Measurements from ENCODE around the gene KRTAP4-9. TPM values are rescaled to one million over a fixed set of nuclear protein-coding genes. Genes with fewer than 3 reads are reported as not detected.
"Not testable (repeated sequence)": the region's sequence is repeated elsewhere in the genome, so short reads cannot be mapped to it uniquely, and the experiment has no call there.

Gene KRTAP4-9
- total RNA-seq, 4 donors from 2014 or later, result not detected

DNA sequence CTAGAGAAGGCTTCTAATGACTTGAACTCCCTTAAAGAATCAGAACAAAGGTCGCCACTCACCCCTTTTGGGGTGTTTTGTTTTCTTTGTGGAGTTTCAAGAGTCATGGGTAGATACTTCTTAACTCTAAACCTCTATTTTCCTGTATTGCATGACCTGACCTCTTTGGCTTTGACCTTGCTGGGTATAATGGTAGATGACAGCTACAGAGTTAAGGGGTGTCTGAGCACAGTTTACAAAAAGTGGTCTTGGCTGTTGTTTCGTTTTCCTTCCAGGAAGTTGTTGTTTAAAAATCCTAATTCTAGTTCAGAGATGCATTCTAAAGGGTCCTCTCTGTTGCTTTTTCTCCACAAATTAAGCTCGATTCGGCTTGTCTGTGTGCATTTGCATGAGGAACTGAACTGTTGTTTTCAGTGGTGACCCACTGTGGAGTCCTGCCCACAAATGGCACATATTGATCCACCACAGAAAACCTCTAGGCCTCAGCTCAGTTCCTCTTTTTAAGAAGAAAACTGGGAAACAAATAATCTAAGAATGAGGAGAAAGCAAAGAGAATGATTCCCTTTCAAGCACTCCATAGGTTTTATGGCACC, 16.3 kb upstream of the KRTAP4-9 start:
- H3K36me3 ChIP-seq; H3K27me3 ChIP-seq; DNase-seq; H3K9me3 ChIP-seq; H3K4me3 ChIP-seq (replicated peaks in 1 of 3); H3K27ac ChIP-seq; intact Hi-C loops (cut with DNase I); H3K4me1 ChIP-seq: not testable (repeated sequence)
- WGBS, 2 donors, result 50 to 64% methylated on average over 4 of the region's 4 CpGs

DNA sequence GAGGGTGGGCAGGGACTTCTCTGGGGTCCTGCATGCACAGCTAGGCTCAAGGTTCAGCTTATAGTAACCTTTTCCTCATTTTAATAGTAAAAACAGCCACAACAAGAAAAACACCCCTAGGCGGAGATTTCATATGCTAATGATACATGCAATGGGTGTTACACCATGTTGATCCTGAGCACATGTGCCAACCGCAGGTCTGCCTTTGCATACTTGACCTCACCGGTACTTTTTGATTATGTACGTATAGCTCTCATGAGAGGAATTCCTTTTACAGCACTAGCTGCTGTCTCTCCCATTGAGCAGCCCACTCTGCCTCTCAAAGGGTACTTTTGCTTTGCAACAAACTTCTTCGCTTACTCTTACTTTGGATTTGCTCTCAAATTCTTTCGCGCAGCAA, 9.1 kb upstream of the KRTAP4-9 start:
- Histone ChIP-seq H3K36me3 (no peaks in the 10 kb centered on the region), H3K27ac (no peak overlapping the region), H3K9me3 (no peaks in the 10 kb centered on the region), H3K4me3 (replicated peaks in 1 of 3) (no peak overlapping the region), H3K4me1 (no peaks in the 10 kb centered on the region), H3K27me3 (no peaks in the 10 kb centered on the region)
- intact Hi-C loops (cut with DNase I), result no loop called here
- 47 to 55% methylated on average over 7 of the region's 7 CpGs for WGBS, 2 donors
- DNase-seq, result no peak
- TF ChIP-seq, protein P1, sequence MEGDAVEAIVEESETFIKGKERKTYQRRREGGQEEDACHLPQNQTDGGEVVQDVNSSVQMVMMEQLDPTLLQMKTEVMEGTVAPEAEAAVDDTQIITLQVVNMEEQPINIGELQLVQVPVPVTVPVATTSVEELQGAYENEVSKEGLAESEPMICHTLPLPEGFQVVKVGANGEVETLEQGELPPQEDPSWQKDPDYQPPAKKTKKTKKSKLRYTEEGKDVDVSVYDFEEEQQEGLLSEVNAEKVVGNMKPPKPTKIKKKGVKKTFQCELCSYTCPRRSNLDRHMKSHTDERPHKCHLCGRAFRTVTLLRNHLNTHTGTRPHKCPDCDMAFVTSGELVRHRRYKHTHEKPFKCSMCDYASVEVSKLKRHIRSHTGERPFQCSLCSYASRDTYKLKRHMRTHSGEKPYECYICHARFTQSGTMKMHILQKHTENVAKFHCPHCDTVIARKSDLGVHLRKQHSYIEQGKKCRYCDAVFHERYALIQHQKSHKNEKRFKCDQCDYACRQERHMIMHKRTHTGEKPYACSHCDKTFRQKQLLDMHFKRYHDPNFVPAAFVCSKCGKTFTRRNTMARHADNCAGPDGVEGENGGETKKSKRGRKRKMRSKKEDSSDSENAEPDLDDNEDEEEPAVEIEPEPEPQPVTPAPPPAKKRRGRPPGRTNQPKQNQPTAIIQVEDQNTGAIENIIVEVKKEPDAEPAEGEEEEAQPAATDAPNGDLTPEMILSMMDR (IDR thresholded peaks at IDR 0.05), result no peak
- TF ChIP-seq POLR2A (IDR thresholded peaks at IDR 0.05), result no peak

DNA sequence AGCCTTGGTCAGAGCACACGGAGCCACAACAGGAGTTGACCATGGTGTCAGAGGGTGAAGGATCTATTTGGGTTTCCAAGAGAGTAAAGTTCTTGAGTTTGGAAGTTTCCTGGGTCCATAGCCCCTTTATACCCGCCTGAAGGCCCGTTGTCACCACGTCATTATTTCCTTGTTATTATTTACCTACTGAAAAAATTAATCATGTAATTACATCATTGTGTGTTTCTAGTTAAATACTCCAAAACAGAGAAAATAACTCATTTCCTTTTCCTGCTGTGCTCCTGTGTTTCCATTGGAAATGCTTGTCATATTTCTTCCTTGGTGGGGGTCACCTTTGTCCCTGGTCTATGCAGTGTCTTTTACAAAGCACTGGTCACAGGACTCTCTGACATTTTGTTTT, 7.1 kb upstream of the KRTAP4-9 start, which contains the start of gene KRTAP4-8:
KRTAP4-8 (minus strand) TSS at position 101 of the 400 bp plus-strand sequence; CDS start at position 43, 58 bp downstream.
- no peak within 1 kb of the TSS for H3K27ac ChIP-seq
- no peak within 1 kb of the TSS for H3K4me3 ChIP-seq (replicated peaks in 1 of 3)
- intact Hi-C loops (cut with DNase I), result no loop called here
- no peak for DNase-seq
- no peaks in the 10 kb centered on the region for H3K36me3 ChIP-seq
- no peaks in the 10 kb centered on the region for H3K27me3 ChIP-seq
- 75% methylated on average over 4 of the region's 4 CpGs for WGBS, 2 donors
- no peaks in the 10 kb centered on the region for H3K9me3 ChIP-seq
- no peak for TF ChIP-seq POLR2A (IDR thresholded peaks at IDR 0.05)
- TF ChIP-seq, protein P1 (IDR thresholded peaks at IDR 0.05), result no peak
- no peaks in the 10 kb centered on the region for H3K4me1 ChIP-seq

DNA sequence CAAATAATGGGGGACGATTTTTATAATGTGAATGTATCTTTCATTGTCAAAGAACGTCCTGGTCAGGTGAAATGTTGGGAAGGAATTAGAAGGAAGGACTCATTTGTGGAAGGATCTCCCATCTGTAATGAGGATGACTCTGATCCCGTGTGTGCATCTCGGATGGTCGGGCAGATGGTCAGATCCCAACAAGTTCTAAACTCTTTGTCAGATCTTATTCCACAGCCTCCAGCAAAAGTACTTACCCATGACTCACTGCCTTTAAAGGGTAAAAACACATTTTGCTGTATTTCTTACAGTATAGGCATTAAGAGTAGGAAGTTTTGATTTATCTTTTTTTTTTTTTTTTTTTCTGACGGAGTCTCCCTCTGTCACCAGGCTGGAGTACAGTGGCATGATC, 6.7 kb upstream of the KRTAP4-9 start:
- H3K4me3 ChIP-seq (replicated peaks in 1 of 3), result no peak overlapping the region
- 93 to 94% methylated on average over 6 of the region's 6 CpGs for WGBS, 2 donors

DNA sequence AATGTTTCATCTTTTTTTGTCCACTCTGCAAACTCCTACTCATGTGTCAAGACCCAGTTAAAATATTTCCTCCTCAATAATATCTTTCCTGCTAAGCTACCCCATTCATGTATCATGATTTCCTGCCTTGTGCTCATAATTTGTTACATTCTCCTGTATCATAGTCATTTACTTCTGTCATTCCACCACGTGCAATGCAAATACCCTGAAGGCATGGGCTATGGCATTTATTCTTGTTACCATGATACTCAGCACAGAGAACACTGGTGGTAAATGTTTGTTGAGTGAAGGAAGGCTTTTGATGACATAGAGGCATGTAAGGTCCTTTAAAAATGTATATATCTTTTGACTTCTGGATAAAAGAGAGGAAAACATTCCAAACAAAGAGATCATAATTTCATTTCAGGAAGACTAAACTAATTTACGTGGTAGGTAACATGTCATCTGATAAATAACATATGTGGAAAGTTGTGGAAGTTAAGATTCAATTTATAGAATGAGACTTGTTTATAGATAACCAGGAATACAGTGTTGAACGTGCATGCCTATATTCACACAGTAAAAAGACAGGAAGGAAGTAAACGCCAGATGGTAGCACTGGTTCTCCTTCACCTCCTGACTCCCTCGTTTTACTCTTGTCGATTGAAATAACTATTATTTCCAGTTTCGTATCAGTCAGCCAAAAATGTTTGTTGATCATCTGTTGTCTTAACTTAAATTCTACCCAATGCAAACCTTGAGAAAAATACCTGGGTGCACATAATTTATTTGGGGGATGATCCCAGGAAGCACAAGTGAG, 5.3 kb upstream of the KRTAP4-9 start:
- H3K4me1 ChIP-seq; DNase-seq; H3K4me3 ChIP-seq (replicated peaks in 1 of 3); H3K27me3 ChIP-seq; H3K36me3 ChIP-seq; H3K9me3 ChIP-seq; H3K27ac ChIP-seq; intact Hi-C loops (cut with DNase I): not testable (repeated sequence)
- 68 to 74% methylated on average over 7 of the region's 7 CpGs for WGBS, 2 donors

More for the DNA sequence above, 6.7 kb upstream of the KRTAP4-9 start:
- TF ChIP-seq, protein P1 (IDR thresholded peaks at IDR 0.05), result no peak
- no peak for TF ChIP-seq POLR2A (IDR thresholded peaks at IDR 0.05)
- no peaks in the 10 kb centered on the region for H3K36me3 ChIP-seq
- intact Hi-C loops (cut with DNase I), result no loop called here
- DNase-seq, result no peak
- no peaks in the 10 kb centered on the region for H3K9me3 ChIP-seq
- H3K27ac ChIP-seq, result no peak overlapping the region
- no peaks in the 10 kb centered on the region for H3K27me3 ChIP-seq
- H3K4me1 ChIP-seq, result no peaks in the 10 kb centered on the region

DNA sequence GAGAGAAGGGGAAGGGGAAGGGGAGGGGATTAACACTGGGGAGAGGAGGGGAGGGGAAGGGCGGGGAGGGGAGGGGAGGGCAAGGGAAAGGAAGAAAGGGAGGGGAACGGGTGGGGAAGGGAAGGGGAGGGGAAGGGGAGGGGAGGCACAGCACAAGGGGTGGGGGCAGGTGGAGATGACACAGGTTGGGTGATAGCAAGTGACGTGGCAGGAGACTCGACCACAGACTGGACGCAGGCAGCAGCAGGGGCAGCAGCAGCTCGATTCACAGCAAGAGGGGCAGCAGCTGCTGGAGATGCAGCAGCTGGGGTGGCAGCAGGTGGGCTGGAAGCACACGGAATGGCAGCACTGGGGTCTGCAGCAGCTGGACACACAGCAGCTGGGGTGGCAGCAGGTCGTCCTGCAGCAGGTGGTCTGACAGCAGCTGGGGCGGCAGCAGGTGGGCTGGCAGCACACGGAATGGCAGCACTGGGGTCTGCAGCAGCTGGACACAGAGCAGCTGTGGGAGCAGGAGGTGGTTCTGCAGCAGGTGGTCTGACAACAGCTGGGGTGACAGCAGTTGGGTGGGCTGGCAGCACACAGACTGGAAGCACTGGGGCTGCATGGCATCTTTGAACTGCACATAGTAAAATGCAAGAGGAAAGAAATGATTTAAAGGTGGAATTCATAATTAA, 3.5 kb upstream of the KRTAP4-9 start, which contains the start of gene KRTAP4-16:
KRTAP4-16 (minus strand) TSS at position 624 of the 674 bp plus-strand sequence; CDS start at position 624, 0 bp downstream.
- no peak for TF ChIP-seq POLR2A (IDR thresholded peaks at IDR 0.05)
- TF ChIP-seq, protein P1 (IDR thresholded peaks at IDR 0.05), result no peak
- Histone ChIP-seq H3K4me3 (replicated peaks in 1 of 3) (no peak within 1 kb of the TSS), H3K27me3 (no peaks in the 10 kb centered on the region), H3K4me1 (no peaks in the 10 kb centered on the region), H3K9me3 (no peaks in the 10 kb centered on the region), H3K36me3 (no peaks in the 10 kb centered on the region), H3K27ac (no peak within 1 kb of the TSS)
- no peak for DNase-seq
- intact Hi-C loops (cut with DNase I), result no loop called here
- WGBS, 2 donors, result 56 to 63% methylated on average over 8 to 10 of the region's 10 CpGs
